Measurements from ENCODE around the gene CDC14B.

CDC14B gene

DNA sequence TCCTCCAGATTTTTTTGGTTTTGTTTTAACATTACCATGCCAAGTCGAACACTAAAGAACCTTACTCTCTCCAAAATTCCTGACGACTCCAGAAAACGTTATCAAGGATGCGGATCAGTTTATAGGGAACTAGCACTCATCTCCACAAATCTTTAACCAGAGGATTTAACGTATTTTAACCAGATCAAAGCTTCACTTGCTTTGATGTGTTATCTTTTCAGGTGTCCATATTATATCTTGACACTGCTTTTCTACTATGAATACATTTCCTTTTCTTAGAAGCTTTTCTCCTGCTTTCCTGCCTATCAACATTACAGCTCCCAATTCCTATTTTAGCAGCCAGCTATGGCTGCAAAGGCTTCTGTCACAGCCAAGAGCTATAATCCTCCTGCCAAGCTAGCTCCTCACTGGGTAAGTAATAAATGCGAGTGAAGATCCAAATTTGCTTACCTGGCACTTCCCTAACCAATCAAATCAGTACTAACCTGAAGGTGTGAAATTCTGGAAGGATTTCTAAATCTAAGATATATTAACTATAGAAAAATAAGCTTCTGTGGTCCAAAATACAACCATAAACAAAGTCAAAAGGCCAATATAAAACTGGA is 60.2 kb downstream of the CDC14B start:
- H3K36me3 ChIP-seq (ENCODE audit: control insufficient read depth, insufficient read depth, low read length), result no peaks in the 10 kb centered on the region
- DNase-seq (ENCODE audit: extremely low read depth, insufficient read length), result no peak
- TF ChIP-seq, protein P1, sequence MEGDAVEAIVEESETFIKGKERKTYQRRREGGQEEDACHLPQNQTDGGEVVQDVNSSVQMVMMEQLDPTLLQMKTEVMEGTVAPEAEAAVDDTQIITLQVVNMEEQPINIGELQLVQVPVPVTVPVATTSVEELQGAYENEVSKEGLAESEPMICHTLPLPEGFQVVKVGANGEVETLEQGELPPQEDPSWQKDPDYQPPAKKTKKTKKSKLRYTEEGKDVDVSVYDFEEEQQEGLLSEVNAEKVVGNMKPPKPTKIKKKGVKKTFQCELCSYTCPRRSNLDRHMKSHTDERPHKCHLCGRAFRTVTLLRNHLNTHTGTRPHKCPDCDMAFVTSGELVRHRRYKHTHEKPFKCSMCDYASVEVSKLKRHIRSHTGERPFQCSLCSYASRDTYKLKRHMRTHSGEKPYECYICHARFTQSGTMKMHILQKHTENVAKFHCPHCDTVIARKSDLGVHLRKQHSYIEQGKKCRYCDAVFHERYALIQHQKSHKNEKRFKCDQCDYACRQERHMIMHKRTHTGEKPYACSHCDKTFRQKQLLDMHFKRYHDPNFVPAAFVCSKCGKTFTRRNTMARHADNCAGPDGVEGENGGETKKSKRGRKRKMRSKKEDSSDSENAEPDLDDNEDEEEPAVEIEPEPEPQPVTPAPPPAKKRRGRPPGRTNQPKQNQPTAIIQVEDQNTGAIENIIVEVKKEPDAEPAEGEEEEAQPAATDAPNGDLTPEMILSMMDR (IDR thresholded peaks at IDR 0.05; ENCODE audit: insufficient read depth, low read length, poor library complexity, severe bottlenecking), result no peak
- H3K27me3 ChIP-seq (replicated peaks; ENCODE audit: control insufficient read depth, insufficient read depth, low read length), result no peaks in the 10 kb centered on the region
- no peak overlapping the region for H3K4me3 ChIP-seq (replicated peaks; ENCODE audit: low read depth, low read length)

DNA sequence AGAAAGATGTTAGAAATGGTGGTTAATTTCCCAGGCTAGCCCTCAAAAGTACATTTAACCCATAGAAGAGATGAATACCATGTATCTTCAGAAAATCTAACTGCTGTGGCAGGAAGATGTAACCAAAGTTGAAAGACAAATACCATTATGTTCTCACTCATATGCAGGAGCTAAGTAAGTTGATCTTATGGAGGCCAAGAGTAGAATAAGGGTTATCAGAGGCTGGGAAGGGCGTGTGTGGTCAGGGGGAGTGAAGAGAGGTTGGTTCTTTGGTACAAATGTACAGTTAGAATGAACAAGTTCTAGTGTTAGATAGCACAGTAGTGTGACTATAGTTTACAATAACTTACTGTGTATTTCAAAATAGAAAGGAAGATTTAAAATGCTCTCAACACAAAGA is 61.7 kb downstream of the CDC14B start:
- DNase-seq (ENCODE audit: extremely low read depth, insufficient read length), result no peak
- Histone ChIP-seq H3K27me3 (replicated peaks; ENCODE audit: control insufficient read depth, insufficient read depth, low read length) (no peaks in the 10 kb centered on the region), H3K36me3 (ENCODE audit: control insufficient read depth, insufficient read depth, low read length) (no peaks in the 10 kb centered on the region), H3K4me3 (replicated peaks; ENCODE audit: low read depth, low read length) (no peak overlapping the region)
- TF ChIP-seq, protein P1 (IDR thresholded peaks at IDR 0.05; ENCODE audit: insufficient read depth, low read length, poor library complexity, severe bottlenecking), result no peak

DNA sequence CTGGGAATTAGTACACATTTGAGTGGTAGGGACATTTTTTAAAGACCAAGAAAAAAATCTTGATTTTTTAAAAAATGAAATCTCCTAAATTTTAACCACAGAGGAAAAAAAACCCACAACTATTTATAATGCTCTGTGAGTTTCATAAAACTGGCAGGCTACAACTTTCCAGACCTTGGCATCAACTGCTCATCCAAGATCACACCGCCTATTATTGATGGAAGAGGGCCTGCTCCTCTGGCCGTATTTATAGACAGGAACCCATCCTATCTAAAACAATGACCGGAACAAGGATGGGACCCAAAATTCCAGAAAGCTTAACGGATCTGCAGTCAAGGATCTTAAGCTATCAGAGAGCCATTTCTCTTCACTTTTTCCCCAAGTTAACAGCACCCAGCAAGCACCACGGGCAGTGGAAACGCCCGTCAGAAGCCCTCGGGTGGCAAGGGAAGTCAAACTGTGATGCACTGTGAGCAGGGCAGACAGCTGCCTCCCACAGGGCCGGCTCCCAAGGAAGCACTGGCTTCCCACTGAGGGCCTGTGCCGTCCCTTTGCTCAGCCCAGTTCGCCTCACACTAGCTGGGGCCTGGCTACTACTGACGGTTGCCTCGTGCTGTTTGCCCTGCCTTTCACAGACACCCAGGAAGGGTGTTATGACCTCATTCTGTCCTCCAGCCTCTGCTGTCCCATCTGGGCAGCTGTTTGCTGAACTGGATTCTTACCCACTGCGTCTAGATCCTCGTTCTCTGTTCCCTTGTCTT is 62.8 kb downstream of the CDC14B start:
- no peak overlapping the region for H3K4me3 ChIP-seq (replicated peaks; ENCODE audit: low read depth, low read length)
- no peak for DNase-seq (ENCODE audit: extremely low read depth, insufficient read length)
- no peaks in the 10 kb centered on the region for H3K36me3 ChIP-seq (ENCODE audit: control insufficient read depth, insufficient read depth, low read length)
- H3K27me3 ChIP-seq (replicated peaks; ENCODE audit: control insufficient read depth, insufficient read depth, low read length), result no peaks in the 10 kb centered on the region
- TF ChIP-seq, protein P1 (IDR thresholded peaks at IDR 0.05; ENCODE audit: insufficient read depth, low read length, poor library complexity, severe bottlenecking), result no peak

DNA sequence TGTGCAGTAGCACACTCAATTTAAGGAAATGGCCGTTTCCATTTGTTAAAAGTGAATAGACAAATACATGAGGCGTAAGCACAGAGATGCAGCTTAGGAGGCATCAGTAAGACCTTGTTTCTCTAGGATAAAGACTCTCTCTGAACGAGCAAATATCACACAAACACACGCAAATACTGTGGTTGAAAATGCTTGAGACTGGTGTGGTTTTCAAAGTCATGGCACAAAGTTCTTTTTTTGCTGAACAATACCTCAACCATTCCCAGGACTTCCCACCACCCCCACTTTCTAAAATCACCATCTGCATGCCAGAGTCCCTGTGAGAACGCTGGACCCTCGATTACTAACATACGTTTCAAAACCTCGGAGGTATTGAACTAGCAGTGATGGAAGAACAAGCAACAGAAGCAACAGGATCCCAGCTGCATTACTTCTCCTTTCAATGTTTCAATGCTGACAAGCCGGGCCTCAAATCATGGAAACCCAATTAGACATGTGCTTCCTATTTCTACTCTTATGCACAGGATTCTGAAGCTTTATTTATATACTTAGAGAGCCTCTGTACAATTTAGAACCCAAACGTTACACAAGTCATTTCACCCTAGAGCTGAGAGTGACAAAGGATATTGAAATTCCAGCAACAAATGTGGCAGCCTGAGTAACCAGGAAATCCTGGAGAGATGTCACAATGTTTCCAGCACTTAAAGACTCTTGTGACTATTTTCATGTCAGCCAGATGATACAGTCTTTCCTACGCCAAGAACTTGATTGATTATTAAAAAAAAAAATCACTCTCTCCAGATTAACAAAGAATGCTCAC is 63.9 kb downstream of the CDC14B start:
- Histone ChIP-seq H3K27me3 (replicated peaks; ENCODE audit: control insufficient read depth, insufficient read depth, low read length) (no peaks in the 10 kb centered on the region), H3K4me3 (replicated peaks; ENCODE audit: low read depth, low read length) (no peak overlapping the region), H3K36me3 (ENCODE audit: control insufficient read depth, insufficient read depth, low read length) (no peaks in the 10 kb centered on the region)
- TF ChIP-seq, protein P1 (IDR thresholded peaks at IDR 0.05; ENCODE audit: insufficient read depth, low read length, poor library complexity, severe bottlenecking), result no peak
- DNase-seq (ENCODE audit: extremely low read depth, insufficient read length), result no peak

DNA sequence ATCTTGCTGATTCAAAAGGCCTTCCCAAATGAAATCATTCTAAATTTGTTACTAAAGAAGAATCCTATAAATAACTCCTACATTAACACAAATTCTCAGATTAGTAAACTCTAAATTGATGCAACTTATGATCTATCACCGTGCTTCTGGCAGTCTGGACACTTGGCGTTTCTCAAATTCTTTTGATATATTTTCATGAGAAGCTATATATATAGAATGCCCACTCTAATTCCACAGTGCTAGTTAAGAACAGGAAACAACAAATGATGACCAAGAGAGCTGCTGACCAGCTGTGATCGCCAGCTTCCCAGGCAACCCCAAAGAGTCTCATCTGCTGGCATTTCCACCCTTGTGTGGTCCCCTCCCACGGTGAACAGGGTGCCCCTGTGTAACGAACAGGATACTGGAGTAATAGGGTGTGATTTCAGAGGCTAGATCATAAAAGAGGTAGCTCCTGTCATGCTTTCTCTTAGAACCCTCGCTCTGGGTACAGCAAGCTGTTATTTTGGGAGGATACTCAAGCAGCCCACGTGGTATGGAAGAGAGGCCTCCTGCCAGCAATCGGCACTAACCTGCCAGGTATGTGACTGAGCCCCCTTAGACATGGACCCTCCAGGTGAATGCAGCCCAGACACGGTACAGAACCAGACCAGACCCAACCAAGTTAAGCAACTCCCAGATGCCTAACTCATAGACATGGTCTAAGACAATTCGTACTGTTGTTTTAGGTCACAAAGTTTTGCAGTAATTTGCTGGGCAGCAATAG is 64.7 kb downstream of the CDC14B start:
- TF ChIP-seq, protein P1 (IDR thresholded peaks at IDR 0.05; ENCODE audit: insufficient read depth, low read length, poor library complexity, severe bottlenecking), result no peak
- H3K27me3 ChIP-seq (replicated peaks; ENCODE audit: control insufficient read depth, insufficient read depth, low read length), result no peaks in the 10 kb centered on the region
- H3K4me3 ChIP-seq (replicated peaks; ENCODE audit: low read depth, low read length), result no peak overlapping the region
- DNase-seq (ENCODE audit: extremely low read depth, insufficient read length), result no peak
- H3K36me3 ChIP-seq (ENCODE audit: control insufficient read depth, insufficient read depth, low read length), result no peaks in the 10 kb centered on the region
